Ascending aorta (tissue), 2 donors: ENCODE results near the gene PRDX3. TPM values are rescaled to one million over a fixed set of nuclear protein-coding genes. Genes with fewer than 3 reads are reported as not detected.

Experiments
- DNase-seq, 2 donors: peaks; one replicate each; pipeline ENCODE4 v3.0.0-alpha.2; 2019; ENCODE audit warnings: low spot score in 2 of 2
- H3K27ac ChIP-seq, 2 donors: fragments of 200-600 bp; sonication (generic); one replicate each; pipeline ENCODE4 v1.5.1; 2016 to 2017; ENCODE audit warnings: mild to moderate bottlenecking in 1 of 2
- H3K27me3 ChIP-seq: fragments of 200-600 bp; sonication (generic); one replicate; pipeline ENCODE4 v1.5.1; 2017
- H3K36me3 ChIP-seq, 2 donors: fragments of 200-600 bp; sonication (generic); one replicate each; pipeline ENCODE4 v1.5.1; 2016
- H3K4me1 ChIP-seq, 2 donors: fragments of 200-600 bp; sonication (generic); one replicate each; pipeline ENCODE4 v1.5.1; 2016 to 2017; ENCODE audit warnings: mild to moderate bottlenecking in 1 of 2
- H3K4me3 ChIP-seq, 2 donors: fragments of 200-600 bp; sonication (generic); one replicate each; pipeline ENCODE4 v1.5.1; 2016 to 2017; ENCODE audit warnings: mild to moderate bottlenecking in 1 of 2
- H3K9me3 ChIP-seq, 2 donors: fragments of 200-600 bp; sonication (generic); one replicate each; pipeline ENCODE4 v1.5.1; 2016
- CTCF ChIP-seq, 3 experiments: fragments of 200-600 bp in 2 of 3; fragments of 450-650 bp in 1 of 3; sonication (generic) in 2 of 3; IDR thresholded peaks; one replicate each; pipeline ENCODE4 v1.5.1; 2016 to 2019; ENCODE audit warnings: antibody characterized with exemption in 3 of 3, mild to moderate bottlenecking in 1 of 3, moderate library complexity in 1 of 3
- intact Hi-C: fragments of 100-400 bp; cut with DNase I; formaldehyde crosslinking; loops from one replicate; pipeline ENCODE4 v1.15.1; 2023
- total RNA-seq: library from RNA; depleted of rRNA; stranded (reverse); fragments of >200 nt; gene quantifications from one replicate; pipeline ENCODE4 v1.1.0, GENCODE V29; 2016

The PRDX3 gene
- 34.9 TPM for total RNA-seq

- Histone ChIP-seq H3K4me1 (peaks cover 0 to 7% of the 10 kb centered on the region in 2 donors), H3K9me3 (no peaks in the 10 kb centered on the region), H3K4me3 (peak within 1 kb of the TSS; percentile 66 to 81), H3K27me3 (no peaks in the 10 kb centered on the region), H3K27ac (peak within 1 kb of the TSS; percentile 72 to 91), H3K36me3 (peaks cover 5 to 6% of the 10 kb centered on the region in 2 donors)
- TF ChIP-seq CTCF (IDR thresholded peaks at IDR 0.05): peak in 2 of 3 experiments; percentile 13 to 19
- intact Hi-C loops: loop anchor here (2.0 to 10.0 kb wide), 5 partner anchors 364 to 716 kb away; partner anchors contain the start of genes BAG3, RGS10, SEC23IP and TIAL1
- DNase-seq: peak; percentile 72 to 95
Measured at GRCh38 chr10:119178372-119179119, at the start of gene PRDX3. Gene PRDX3, minus strand, starts transcription at chr10:119178812. Its CDS starts 22 bp downstream, at chr10:119178790.

DNA sequence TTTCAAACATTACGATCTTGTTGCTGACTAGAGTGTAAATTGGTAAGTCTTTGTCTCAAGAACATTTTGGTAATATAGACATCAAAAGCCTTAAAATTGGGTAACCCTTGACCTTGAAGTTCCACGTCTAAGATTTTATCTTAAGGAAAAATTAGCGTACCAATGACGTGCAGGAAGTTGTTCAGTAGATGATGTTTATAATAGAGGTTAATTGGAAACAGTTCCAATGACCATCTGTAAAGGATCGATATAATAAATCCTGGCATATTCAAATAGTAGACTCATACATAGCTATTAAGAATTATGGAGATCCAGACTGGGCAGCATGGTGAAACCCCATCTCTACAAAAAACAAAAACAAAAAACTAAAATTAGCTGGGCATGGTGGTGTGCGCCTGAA lies 49.2 kb upstream of the PRDX3 start:
- Histone ChIP-seq H3K27ac (no peak overlapping the region), H3K9me3 (no peaks in the 10 kb centered on the region), H3K4me1 (peaks cover 19 to 33% of the 10 kb centered on the region in 2 donors), H3K36me3 (no peaks in the 10 kb centered on the region), H3K4me3 (no peak overlapping the region), H3K27me3 (no peaks in the 10 kb centered on the region)
- intact Hi-C loops: no loop called here
- TF ChIP-seq CTCF (IDR thresholded peaks at IDR 0.05): no peak
- no peak for DNase-seq

GRCh38 chr10:119225083-119225658 lies 46.6 kb upstream of the PRDX3 start:
- Histone ChIP-seq H3K4me1 (peaks cover 35 to 59% of the 10 kb centered on the region in 2 donors), H3K4me3 (no peak overlapping the region), H3K27ac (peak overlapping the region; percentile 32 to 59), H3K9me3 (no peaks in the 10 kb centered on the region), H3K27me3 (no peaks in the 10 kb centered on the region), H3K36me3 (no peaks in the 10 kb centered on the region)
- intact Hi-C loops: no loop called here
- no peak for TF ChIP-seq CTCF (IDR thresholded peaks at IDR 0.05)
- DNase-seq: no peak

DNA sequence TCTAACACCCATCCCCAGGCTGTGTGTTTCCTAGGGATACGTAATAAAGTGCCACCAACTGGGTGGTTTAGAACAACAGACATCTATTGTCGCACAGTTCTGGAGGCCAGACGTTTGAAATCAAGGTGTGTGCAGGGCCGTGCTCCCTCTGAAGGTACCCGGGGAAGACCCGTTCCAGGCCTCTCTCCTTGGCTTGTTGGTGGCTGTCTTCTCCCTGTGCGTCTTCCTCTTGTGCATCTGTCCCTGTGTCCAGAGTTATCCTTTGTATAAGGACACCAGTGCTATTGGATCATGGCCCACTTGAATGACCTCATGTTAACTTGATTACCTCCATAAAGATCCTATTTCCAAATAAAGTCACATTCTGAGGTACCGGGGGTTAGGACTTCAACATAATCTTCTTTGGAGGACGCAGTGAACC lies 44.4 kb upstream of the PRDX3 start:
- Histone ChIP-seq H3K4me1 (peaks cover 47 to 81% of the 10 kb centered on the region in 2 donors), H3K27ac (peak overlapping the region; percentile 88 to 90), H3K9me3 (no peaks in the 10 kb centered on the region), H3K36me3 (no peaks in the 10 kb centered on the region), H3K4me3 (peak overlapping the region in 1 of 2 donors; percentile 45), H3K27me3 (no peaks in the 10 kb centered on the region)
- DNase-seq: no peak
- intact Hi-C loops: no loop called here
- TF ChIP-seq CTCF (IDR thresholded peaks at IDR 0.05): no peak

DNA sequence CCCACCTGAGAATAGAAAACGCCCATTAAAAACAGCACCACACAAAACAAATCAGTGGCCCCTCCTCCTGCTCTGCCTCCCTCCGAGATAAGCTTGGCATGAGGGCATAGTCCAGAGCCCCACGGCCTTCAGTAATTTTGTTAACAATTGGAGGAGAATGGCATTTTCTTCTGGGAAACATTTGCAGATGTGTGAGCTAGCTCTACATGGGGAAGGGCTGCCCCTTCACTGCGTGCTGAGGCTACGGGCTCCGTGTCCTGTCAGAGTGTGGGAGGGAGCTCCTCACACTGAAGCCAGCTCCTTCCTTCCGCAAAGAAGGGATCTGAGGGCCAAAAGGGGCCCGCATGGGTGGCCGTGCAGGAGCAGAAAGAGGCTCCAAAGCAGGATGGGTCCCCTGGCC lies 43.9 kb upstream of the PRDX3 start:
- intact Hi-C loops: no loop called here
- Histone ChIP-seq H3K4me3 (peak overlapping the region in 1 of 2 donors; percentile 45), H3K27me3 (no peaks in the 10 kb centered on the region), H3K27ac (peak overlapping the region; percentile 88 to 90), H3K36me3 (no peaks in the 10 kb centered on the region), H3K4me1 (peaks cover 51 to 86% of the 10 kb centered on the region in 2 donors), H3K9me3 (no peaks in the 10 kb centered on the region)
- no peak for DNase-seq
- no peak for TF ChIP-seq CTCF (IDR thresholded peaks at IDR 0.05)
